22Rv1 (cell line): ENCODE measurements around the gene RNH1.

Experiments used
- ZFX ChIP-seq: fragments of 450-650 bp; IDR thresholded peaks from 2 replicates; pipeline ENCODE4 v1.6.1; 2017; ENCODE audit warnings: antibody characterized with exemption, borderline replicate concordance
- TF ChIP-seq, protein P1 (sequence below): fragments of 450-650 bp; IDR thresholded peaks from 2 replicates; pipeline ENCODE4 v1.5.1; 2017; ENCODE audit warnings: mild to moderate bottlenecking

DNA sequence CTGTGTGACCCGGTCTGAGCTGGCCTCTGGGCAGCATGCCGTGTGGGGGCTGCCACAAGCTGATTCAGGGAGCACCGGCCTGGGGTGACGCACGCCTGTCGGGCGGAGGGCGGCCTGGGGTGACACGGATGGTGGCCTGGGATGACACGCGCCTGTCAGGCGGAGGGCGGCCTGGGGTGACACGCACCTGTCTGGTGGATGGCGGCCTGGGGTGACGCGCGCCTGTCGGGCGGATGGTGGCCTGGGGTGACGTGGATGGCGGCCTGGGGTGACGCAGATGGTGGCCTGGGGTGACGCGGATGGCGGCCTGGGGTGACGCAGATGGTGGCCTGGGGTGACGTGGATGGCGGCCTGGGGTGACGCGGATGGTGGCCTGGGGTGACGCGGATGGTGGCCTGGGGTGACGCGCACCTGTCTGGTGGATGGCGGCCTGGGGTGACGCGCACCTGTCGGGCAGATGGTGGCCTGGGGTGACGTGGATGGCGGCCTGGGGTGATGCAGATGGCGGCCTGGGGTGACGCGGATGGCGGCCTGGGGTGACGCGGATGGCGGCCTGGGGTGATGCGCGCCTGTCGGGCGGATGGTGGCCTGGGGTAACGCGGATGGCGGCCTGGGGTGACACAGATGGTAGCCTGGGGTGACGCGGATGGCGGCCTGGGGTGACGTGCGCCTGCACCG is 35.4 kb downstream of the RNH1 start:
- TF ChIP-seq, protein P1, sequence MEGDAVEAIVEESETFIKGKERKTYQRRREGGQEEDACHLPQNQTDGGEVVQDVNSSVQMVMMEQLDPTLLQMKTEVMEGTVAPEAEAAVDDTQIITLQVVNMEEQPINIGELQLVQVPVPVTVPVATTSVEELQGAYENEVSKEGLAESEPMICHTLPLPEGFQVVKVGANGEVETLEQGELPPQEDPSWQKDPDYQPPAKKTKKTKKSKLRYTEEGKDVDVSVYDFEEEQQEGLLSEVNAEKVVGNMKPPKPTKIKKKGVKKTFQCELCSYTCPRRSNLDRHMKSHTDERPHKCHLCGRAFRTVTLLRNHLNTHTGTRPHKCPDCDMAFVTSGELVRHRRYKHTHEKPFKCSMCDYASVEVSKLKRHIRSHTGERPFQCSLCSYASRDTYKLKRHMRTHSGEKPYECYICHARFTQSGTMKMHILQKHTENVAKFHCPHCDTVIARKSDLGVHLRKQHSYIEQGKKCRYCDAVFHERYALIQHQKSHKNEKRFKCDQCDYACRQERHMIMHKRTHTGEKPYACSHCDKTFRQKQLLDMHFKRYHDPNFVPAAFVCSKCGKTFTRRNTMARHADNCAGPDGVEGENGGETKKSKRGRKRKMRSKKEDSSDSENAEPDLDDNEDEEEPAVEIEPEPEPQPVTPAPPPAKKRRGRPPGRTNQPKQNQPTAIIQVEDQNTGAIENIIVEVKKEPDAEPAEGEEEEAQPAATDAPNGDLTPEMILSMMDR = no peak
- TF ChIP-seq ZFX = no peak
